ENCODE data around the gene ZNF691. TPM values are rescaled to one million over a fixed set of nuclear protein-coding genes. Genes with fewer than 3 reads are reported as not detected.
"Not testable (repeated sequence)": the region's sequence is repeated elsewhere in the genome, so short reads cannot be mapped to it uniquely, and the experiment has no call there.

The ZNF691 gene
- total RNA-seq, 1 experiment from 2014 or later = 7.3 TPM

DNA sequence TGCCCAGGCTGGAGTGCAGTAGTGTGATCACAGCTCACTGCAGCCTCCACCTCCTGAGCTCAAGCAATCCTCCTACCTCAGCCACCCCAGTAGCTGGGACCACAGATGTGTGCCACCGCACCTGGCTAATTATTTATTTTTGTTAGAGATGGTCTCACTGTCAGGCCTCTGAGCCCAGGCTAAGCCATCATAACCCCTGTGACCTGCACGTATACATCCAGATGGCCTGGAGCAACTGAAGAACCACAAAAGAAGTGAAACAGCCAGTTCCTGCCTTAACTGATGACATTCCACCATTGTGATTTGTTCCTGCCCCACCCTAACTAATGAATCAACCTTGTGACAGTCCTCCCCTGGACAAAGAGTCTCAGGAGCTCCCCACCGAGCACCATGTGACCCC is 10.1 kb downstream of the ZNF691 start:
- not testable (repeated sequence) for H3K36me3 ChIP-seq; H3K4me3 ChIP-seq; H3K4me1 ChIP-seq (replicated peaks); H3K27me3 ChIP-seq (replicated peaks); DNase-seq (ENCODE audit: low read depth in 1 of 2, low spot score in 2 of 2); H3K27ac ChIP-seq
- H3K9me3 ChIP-seq (replicated peaks) = peaks cover 13% of the 10 kb centered on the region

DNA sequence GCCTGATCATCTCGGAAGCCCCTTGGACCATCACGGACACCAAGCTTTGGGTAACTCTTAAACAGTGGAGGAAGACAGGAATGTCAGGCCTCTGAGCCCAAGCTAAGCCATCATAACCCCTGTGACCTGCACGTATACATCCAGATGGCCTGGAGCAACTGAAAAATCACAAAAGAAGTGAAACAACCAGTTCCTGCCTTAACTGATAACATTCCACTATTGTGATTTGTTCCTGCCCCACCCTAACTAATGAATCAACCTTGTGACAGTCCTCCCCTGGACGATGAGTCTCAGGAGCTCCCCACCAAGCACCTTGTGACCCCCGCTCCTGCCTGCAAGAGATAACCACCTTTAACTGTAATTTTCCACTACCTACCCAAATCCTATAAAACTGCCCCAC is 13.0 kb downstream of the ZNF691 start:
- H3K4me3 ChIP-seq; DNase-seq (ENCODE audit: low read depth in 1 of 2, low spot score in 2 of 2); H3K36me3 ChIP-seq; H3K27me3 ChIP-seq (replicated peaks); H3K4me1 ChIP-seq (replicated peaks); H3K27ac ChIP-seq: not testable (repeated sequence)
- H3K9me3 ChIP-seq (replicated peaks) = peaks cover 13% of the 10 kb centered on the region

DNA sequence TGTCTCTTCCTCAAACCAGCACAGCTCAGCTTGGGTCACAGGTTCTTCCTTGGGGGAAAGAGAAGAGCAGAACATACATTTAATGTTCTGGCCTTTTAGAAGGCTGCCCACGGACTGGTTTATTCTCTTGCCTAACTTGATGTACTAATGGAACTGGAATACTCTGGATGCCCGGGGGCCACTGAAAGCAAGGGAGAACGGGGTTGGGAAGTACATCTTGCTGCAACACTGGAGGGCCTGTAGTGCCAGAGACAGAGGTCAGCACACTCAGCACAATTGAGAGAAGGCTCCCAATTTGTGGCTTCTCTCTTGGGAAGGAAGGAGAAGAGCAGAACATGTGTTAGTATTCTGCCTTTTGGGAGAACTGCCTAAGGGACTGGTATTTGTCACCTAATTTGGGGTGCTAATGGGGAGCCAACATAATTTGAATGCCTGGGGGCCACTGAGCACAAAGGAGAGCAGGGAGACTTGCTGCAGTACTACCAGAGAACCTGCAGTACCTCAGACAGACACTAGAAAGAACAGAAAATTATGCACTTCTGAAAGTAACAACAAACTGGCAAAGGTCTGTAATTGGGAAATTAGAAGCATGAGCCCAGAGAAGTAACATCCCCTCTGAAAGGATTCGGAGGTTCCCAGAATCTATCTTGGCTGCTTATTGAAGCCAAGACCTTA is 14.1 kb downstream of the ZNF691 start:
- Histone ChIP-seq H3K27ac (no peak overlapping the region), H3K27me3 (replicated peaks) (no peaks in the 10 kb centered on the region), H3K9me3 (replicated peaks) (peaks cover 13% of the 10 kb centered on the region), H3K36me3 (no peaks in the 10 kb centered on the region), H3K4me1 (replicated peaks) (no peaks in the 10 kb centered on the region), H3K4me3 (no peak overlapping the region)
- no peak for DNase-seq (ENCODE audit: low read depth in 1 of 2, low spot score in 2 of 2)

DNA sequence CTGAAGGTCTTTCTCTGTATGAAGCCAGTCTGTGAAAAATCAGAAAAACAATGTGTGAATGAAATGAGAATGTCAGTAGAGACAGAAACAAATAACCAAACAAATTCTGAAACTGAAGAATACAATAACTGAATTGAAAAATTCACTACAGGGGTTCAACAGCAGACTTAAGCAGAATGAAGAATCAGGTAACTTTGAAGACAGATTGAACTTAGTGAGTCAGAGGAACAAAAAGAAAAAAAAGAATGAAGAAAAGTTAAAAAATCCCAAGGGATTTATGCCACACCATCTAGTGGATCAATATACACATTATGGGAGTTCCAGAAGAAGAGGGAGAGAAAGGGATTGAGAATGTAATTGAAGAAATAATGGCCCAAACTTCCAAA is 14.6 kb downstream of the ZNF691 start:
- H3K9me3 ChIP-seq (replicated peaks) = peaks cover 13% of the 10 kb centered on the region
- no peak for DNase-seq (ENCODE audit: low read depth in 1 of 2, low spot score in 2 of 2)
- H3K4me3 ChIP-seq = no peak overlapping the region
- H3K27me3 ChIP-seq (replicated peaks) = no peaks in the 10 kb centered on the region
- no peak overlapping the region for H3K27ac ChIP-seq
- no peaks in the 10 kb centered on the region for H3K4me1 ChIP-seq (replicated peaks)
- no peaks in the 10 kb centered on the region for H3K36me3 ChIP-seq

DNA sequence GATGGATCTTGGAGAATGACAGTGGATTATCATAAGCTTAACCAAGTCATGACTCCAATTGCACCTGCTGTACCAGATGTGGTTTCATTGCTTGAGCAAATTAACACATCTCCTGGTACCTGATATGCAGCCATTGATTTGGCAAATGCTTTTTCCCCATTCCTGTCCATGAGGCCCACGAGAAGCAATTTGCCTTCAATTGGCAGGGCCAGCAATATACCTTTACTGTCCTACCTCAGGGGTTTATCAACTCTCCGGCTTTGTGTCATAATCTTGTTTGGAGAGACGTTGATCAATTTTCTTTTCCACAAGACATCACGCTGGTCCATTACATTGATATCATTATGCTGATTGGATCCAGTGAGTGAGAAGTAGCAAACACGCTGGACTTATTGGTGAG is 20.1 kb downstream of the ZNF691 start:
- Histone ChIP-seq H3K4me3 (no peak overlapping the region), H3K9me3 (replicated peaks) (no peaks in the 10 kb centered on the region), H3K27me3 (replicated peaks) (no peaks in the 10 kb centered on the region), H3K36me3 (no peaks in the 10 kb centered on the region), H3K27ac (no peak overlapping the region), H3K4me1 (replicated peaks) (no peaks in the 10 kb centered on the region)
- no peak for DNase-seq (ENCODE audit: low read depth in 1 of 2, low spot score in 2 of 2)

DNA sequence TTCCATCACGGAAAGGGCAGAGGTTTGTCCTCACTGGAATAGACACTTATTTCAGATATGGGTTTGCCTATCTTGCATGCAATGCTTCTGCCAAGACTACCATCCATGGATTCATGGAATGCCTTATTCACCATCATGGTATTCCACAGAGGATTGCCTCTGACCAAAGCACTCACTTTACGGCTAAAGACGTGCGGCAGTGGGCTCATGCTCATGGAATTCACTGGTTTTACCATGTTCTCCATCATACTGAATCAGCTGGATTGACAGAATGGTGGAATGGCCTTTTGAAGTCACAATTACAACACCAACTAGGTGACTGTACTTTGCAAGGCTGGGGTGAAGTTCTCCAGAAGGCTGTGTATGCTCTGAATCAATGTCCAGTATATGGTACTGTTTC is 22.1 kb downstream of the ZNF691 start:
- DNase-seq (ENCODE audit: low read depth in 1 of 2, low spot score in 2 of 2); H3K36me3 ChIP-seq; H3K4me1 ChIP-seq (replicated peaks); H3K27me3 ChIP-seq (replicated peaks); H3K9me3 ChIP-seq (replicated peaks); H3K27ac ChIP-seq; H3K4me3 ChIP-seq: not testable (repeated sequence)

DNA sequence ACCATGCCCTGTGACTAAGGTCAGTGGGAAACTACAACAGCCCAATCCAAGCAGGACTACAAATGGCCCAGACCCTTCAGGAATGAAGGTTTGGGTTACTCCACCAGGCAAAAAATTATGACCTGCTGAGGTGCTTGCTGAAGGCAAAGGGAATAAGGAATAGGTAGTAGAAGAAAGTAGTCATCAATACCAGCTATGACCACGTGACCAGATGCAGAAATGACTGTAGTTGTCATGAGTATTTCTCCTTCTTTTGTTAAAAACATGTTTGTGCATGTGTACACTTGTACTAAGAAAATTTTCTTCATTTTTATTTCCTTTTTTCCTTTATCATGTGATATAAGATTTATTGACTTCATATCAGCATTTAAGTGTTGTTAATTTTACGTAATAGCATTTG is 22.8 kb downstream of the ZNF691 start:
- H3K4me3 ChIP-seq; H3K36me3 ChIP-seq; DNase-seq (ENCODE audit: low read depth in 1 of 2, low spot score in 2 of 2); H3K27ac ChIP-seq; H3K27me3 ChIP-seq (replicated peaks); H3K9me3 ChIP-seq (replicated peaks); H3K4me1 ChIP-seq (replicated peaks): not testable (repeated sequence)

DNA sequence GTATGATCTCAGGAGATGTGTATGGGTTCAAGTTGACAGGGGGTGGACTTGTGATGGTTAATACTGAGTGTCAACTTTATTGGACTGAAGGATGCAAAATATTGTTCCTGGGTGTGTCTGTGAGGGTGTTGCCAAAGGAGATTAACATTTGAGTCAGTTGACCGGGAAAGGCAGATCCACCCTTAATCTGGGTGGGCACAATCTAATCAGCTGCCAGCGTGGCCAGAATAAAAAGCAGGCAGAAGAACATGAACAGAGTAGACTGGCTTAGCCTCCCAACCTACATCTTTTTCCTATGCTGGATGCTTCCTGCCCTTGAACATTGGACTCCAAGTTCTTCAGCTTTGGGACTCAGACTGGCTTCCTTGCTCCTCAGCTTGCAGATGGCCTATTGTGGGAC is 23.3 kb downstream of the ZNF691 start:
- H3K4me1 ChIP-seq (replicated peaks); DNase-seq (ENCODE audit: low read depth in 1 of 2, low spot score in 2 of 2); H3K4me3 ChIP-seq; H3K27ac ChIP-seq; H3K27me3 ChIP-seq (replicated peaks); H3K36me3 ChIP-seq; H3K9me3 ChIP-seq (replicated peaks): not testable (repeated sequence)

DNA sequence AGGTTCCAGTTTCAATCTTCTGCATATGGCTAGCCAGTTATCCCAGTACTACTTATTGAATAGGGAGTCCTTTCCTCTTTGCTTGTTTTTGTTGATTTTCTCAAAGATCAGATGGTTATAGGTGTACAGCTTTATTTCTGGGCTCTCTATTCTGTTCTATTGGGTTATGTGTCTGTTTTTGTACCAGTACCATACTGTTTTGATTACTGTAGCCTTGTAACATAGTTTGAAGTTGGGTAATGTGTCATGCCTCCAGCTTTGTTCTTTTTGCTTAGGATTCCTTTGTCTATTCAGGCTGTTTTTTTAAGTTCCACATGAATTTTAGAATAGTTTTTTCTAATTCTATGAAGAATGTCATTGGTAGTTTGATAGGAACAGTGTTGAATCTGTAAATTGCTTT is 26.7 kb downstream of the ZNF691 start:
- H3K4me1 ChIP-seq (replicated peaks); H3K36me3 ChIP-seq; H3K27ac ChIP-seq; DNase-seq (ENCODE audit: low read depth in 1 of 2, low spot score in 2 of 2); H3K9me3 ChIP-seq (replicated peaks); H3K4me3 ChIP-seq: not testable (repeated sequence)
- H3K27me3 ChIP-seq (replicated peaks) = peaks cover 20% of the 10 kb centered on the region

DNA sequence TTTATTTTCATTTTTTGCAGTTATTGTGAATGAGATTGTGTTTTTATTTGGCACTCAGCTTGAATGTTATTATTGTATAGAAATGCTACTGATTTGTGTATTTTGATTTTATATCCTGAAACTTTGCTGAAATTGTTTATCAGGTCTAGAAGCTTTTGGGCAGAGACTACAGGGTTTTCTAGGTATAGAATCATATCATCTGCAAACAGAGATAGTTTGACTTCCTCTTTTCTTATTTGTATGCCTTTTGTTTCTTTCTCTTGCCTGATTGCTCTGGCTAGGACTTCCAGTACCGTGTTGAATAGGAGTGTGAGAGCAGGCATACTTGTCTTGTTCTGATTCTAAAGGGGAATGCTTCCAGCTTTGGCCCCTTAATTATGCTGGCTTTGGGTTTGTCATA is 27.3 kb downstream of the ZNF691 start:
- 0 out of 2 replicates have a peak, but pooled peaks cover 3% of the 10 kb centered on the region for H3K9me3 ChIP-seq (replicated peaks)
- no peak overlapping the region for H3K27ac ChIP-seq
- H3K4me3 ChIP-seq = no peak overlapping the region
- H3K36me3 ChIP-seq = no peaks in the 10 kb centered on the region
- DNase-seq (ENCODE audit: low read depth in 1 of 2, low spot score in 2 of 2) = no peak
- H3K27me3 ChIP-seq (replicated peaks) = peaks cover 21% of the 10 kb centered on the region
- H3K4me1 ChIP-seq (replicated peaks) = no peaks in the 10 kb centered on the region

DNA sequence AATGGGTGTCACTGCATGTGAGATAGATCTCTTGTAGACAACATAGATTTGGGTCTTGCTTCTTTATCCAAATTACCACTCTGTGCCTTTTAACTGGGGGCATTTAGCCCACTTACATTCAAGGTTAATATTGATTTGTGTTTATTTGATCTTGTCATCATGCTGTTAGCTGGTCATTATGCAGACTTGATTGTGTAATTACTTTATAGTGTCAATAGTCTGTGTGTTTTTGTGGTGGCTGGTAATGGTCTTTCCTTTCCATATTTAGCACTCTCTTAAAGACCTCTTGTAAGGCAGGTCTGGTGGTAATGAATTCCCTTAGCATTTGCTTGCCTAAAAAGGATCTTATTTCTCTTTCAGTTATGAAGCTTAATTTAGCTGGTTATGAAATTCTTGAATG is 29.6 kb downstream of the ZNF691 start:
- Histone ChIP-seq H3K27me3 (replicated peaks) (peaks cover 24% of the 10 kb centered on the region), H3K36me3 (no peaks in the 10 kb centered on the region), H3K27ac (no peak overlapping the region), H3K4me3 (no peak overlapping the region), H3K9me3 (replicated peaks) (0 out of 2 replicates have a peak, but pooled peaks cover 3% of the 10 kb centered on the region), H3K4me1 (replicated peaks) (no peaks in the 10 kb centered on the region)
- no peak for DNase-seq (ENCODE audit: low read depth in 1 of 2, low spot score in 2 of 2)

DNA sequence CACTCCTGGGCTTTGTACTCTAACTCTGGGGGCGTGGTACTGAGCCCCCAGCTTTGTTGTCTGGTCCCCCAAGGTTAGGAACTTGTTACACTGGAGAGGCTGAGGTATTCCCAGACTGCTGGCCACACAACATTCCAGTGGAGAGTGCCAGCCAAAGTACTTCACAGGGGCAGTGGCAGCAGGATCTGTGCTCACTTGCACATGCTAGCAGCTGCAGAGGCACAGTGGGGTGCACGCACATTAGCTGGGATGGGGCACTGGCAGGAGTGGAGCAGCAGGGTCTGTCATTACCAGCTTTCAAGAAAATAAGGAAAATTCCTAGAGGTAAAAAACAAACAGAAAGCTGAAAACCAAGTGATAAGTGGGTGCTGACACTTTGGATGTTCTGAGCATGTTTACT is 31.0 kb downstream of the ZNF691 start:
- Histone ChIP-seq H3K27ac (no peak overlapping the region), H3K9me3 (replicated peaks) (0 out of 2 replicates have a peak, but pooled peaks cover 3% of the 10 kb centered on the region), H3K27me3 (replicated peaks) (peaks cover 24% of the 10 kb centered on the region), H3K4me3 (no peak overlapping the region), H3K36me3 (no peaks in the 10 kb centered on the region), H3K4me1 (replicated peaks) (no peaks in the 10 kb centered on the region)
- no peak for DNase-seq (ENCODE audit: low read depth in 1 of 2, low spot score in 2 of 2)

DNA sequence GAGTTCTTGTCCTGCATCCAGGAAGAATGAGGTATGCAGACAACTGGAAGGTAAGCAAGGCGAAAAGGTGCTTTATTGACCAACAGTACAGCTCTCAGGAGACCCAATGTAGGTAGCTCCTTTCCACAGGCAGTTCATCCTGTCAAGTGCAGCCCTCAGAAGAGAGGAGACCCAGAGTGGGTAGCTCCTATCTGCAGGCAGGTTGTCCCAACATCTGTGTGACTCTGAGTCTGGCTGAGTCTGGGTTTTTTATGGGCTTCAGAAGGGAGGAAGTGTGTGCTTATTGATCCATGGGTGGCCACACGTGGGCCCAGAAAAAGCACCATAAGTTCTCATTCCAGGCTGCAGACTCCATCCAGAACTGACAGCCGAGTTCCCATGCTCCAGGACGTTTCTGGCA is 34.0 kb downstream of the ZNF691 start:
- no peaks in the 10 kb centered on the region for H3K36me3 ChIP-seq
- H3K9me3 ChIP-seq (replicated peaks) = no peaks in the 10 kb centered on the region
- peaks cover 27% of the 10 kb centered on the region for H3K27me3 ChIP-seq (replicated peaks)
- H3K4me1 ChIP-seq (replicated peaks) = no peaks in the 10 kb centered on the region
- no peak for DNase-seq (ENCODE audit: low read depth in 1 of 2, low spot score in 2 of 2)
- H3K27ac ChIP-seq = no peak overlapping the region
- H3K4me3 ChIP-seq = no peak overlapping the region

DNA sequence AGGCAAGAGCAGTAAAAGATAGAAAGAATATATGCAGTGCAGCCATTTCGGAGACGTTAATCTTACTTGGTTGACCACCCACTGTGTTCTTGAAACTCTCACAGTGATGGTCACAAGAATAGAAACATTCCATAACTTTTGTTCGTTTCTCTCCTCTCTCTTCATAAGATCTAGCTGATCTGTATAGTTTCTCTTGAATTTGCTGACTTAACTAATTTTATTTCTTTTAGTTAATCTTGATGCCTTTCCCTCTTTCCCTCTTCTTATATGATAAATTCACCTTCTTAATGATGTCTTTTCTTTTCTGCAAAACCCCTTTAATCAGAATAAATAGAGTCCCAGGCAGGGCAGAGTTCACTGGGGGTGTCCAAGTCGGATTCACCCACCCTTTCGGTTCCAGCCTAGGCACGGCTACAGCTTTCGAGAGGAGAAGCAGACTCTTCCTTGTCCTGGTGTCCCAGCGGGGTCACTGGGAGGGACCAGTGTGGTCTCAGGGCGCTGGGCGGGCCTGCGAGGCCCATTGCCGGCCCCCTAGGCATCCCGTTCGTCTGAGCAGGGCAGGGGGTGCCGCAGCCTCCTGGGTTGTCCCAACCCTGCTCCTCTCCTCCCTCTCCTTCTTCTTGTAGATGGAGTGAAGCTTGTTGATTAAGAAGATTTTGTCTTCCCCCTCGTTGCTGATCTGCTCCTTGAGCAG is 39.8 kb downstream of the ZNF691 start:
- H3K36me3 ChIP-seq = no peaks in the 10 kb centered on the region
- H3K4me3 ChIP-seq = no peak overlapping the region
- no peaks in the 10 kb centered on the region for H3K9me3 ChIP-seq (replicated peaks)
- peak in 1 of 2 experiments; percentile 18 for DNase-seq (ENCODE audit: low read depth in 1 of 2, low spot score in 2 of 2)
- H3K4me1 ChIP-seq (replicated peaks) = peaks cover 6% of the 10 kb centered on the region
- no peak overlapping the region for H3K27ac ChIP-seq
- H3K27me3 ChIP-seq (replicated peaks) = peaks cover 5% of the 10 kb centered on the region; the same call in 1 of the 2 replicates

Data from SJSA1 (cell line).